ENCODE measurements around the gene COL26A1.

- TF ChIP-seq CTCF (conservative IDR thresholded peaks at IDR 0.05; ENCODE audit: low read depth, low read length), result no peak
- TF ChIP-seq EZH2 (IDR thresholded peaks at IDR 0.05; ENCODE audit: borderline replicate concordance, low read depth, low read length, poor library complexity, severe bottlenecking), result no peak
Observed at GRCh38 chr7:101465131-101465530, 102.5 kb downstream of the COL26A1 start.

Measured in A673 (cell line).